ENCODE results near the gene KCTD18.

The KCTD18 gene

GRCh38 chr2:200509612-200510433 lies at the start of gene KCTD18:
Gene KCTD18, minus strand, starts transcription at chr2:200510068. Its CDS starts 3,052 bp downstream, at chr2:200507016.
- peak; percentile 92 for DNase-seq

- no peak for DNase-seq
Observed at GRCh38 chr2:200540793-200541192, 30.9 kb upstream of the KCTD18 start.

GRCh38 chr2:200538139-200538538 lies 28.3 kb upstream of the KCTD18 start:
- DNase-seq = no peak

- no peak for DNase-seq
Observed at GRCh38 chr2:200534572-200534971, 24.7 kb upstream of the KCTD18 start.

GRCh38 chr2:200533754-200534153 lies 23.9 kb upstream of the KCTD18 start:
- no peak for DNase-seq

- no peak for DNase-seq
Observed at GRCh38 chr2:200528228-200528627, 18.4 kb upstream of the KCTD18 start.

- DNase-seq = peak; percentile 92
Observed at GRCh38 chr2:200525882-200526651, 16.2 kb upstream of the KCTD18 start, which contains the start of gene SGO2. Gene SGO2, plus strand, starts transcription at chr2:200526207. Its CDS starts 6,769 bp downstream, at chr2:200532976.

GRCh38 chr2:200525551-200525881 lies 15.6 kb upstream of the KCTD18 start:
- DNase-seq = no peak

- DNase-seq = no peak
Observed at GRCh38 chr2:200525066-200525465, 15.2 kb upstream of the KCTD18 start.

GRCh38 chr2:200523604-200524003 lies 13.7 kb upstream of the KCTD18 start:
- no peak for DNase-seq

- DNase-seq = no peak
Observed at GRCh38 chr2:200523158-200523557, 13.3 kb upstream of the KCTD18 start.

- DNase-seq = no peak
Observed at GRCh38 chr2:200515155-200515554, 5.3 kb upstream of the KCTD18 start.

- no peak for DNase-seq
Observed at GRCh38 chr2:200509235-200509611, 645 bp downstream of the KCTD18 start.

- DNase-seq = no peak
Observed at GRCh38 chr2:200507179-200507578, 2.7 kb downstream of the KCTD18 start.

GRCh38 chr2:200506679-200507078 lies 3.2 kb downstream of the KCTD18 start:
- no peak for DNase-seq

- no peak for DNase-seq
Observed at GRCh38 chr2:200502196-200502595, 7.7 kb downstream of the KCTD18 start.

- DNase-seq = no peak
Observed at GRCh38 chr2:200498402-200499162, 11.3 kb downstream of the KCTD18 start.

- no peak for DNase-seq
Observed at GRCh38 chr2:200496696-200497095, 13.2 kb downstream of the KCTD18 start.

GRCh38 chr2:200494048-200494447 lies 15.8 kb downstream of the KCTD18 start:
- DNase-seq = no peak

- DNase-seq = no peak
Observed at GRCh38 chr2:200492656-200493055, 17.2 kb downstream of the KCTD18 start.

- no peak for DNase-seq
Observed at GRCh38 chr2:200490001-200490400, 19.9 kb downstream of the KCTD18 start.

- no peak for DNase-seq
Observed at GRCh38 chr2:200488169-200488568, 21.7 kb downstream of the KCTD18 start.

GRCh38 chr2:200486529-200486928 lies 23.3 kb downstream of the KCTD18 start:
- DNase-seq = no peak
